Calu3 (cell line): Measurements from ENCODE around the gene IGF1R. TPM values are rescaled to one million over a fixed set of nuclear protein-coding genes. Genes with fewer than 3 reads are reported as not detected.
A peak's percentile ranks its signal among the peaks of the same experiment; 100 is the strongest.

Source experiments
- BruUV-seq: library from RNA; stranded (reverse); fragments of 400-500 nt; replicated peaks from 2 replicates; lab custom pipeline; 2021; lab: Mats Ljungman, UMichigan
- CTCF ChIA-PET: fragments of 300-600 bp; sonication (Branson Sonifier 250); formaldehyde crosslinking; loops from one replicate; lab custom pipeline; 2022; ENCODE audit warnings: antibody characterized with exemption; lab: Charles Lee
- DNase-seq: peaks from one replicate; pipeline ENCODE4 v3.0.0; 2022
- H3K27ac Mint-ChIP-seq: one replicate; pipeline ENCODE4 v1.8.0; 2022; ENCODE audit warnings: mixed read lengths; ENCODE audit not compliant: unreplicated experiment
- H3K27me3 Mint-ChIP-seq: one replicate; pipeline ENCODE4 v1.8.0; 2022; ENCODE audit warnings: mixed read lengths; ENCODE audit not compliant: unreplicated experiment
- H3K36me3 Mint-ChIP-seq: one replicate; pipeline ENCODE4 v1.8.0; 2022; ENCODE audit warnings: mild to moderate bottlenecking, moderate library complexity, mixed read lengths; ENCODE audit not compliant: insufficient read depth, unreplicated experiment
- H3K4me1 Mint-ChIP-seq: one replicate; pipeline ENCODE4 v1.8.0; 2022; ENCODE audit warnings: mild to moderate bottlenecking, low read depth, mixed read lengths; ENCODE audit not compliant: unreplicated experiment
- H3K4me3 Mint-ChIP-seq: one replicate; pipeline ENCODE4 v1.8.0; 2022; ENCODE audit warnings: mild to moderate bottlenecking, low read depth, moderate library complexity, mixed read lengths; ENCODE audit not compliant: unreplicated experiment
- H3K9me3 Mint-ChIP-seq: one replicate; pipeline ENCODE4 v1.8.0; 2022; ENCODE audit warnings: low read depth, mixed read lengths; ENCODE audit not compliant: unreplicated experiment
- CTCF ChIP-seq: fragments of 200-600 bp; IDR thresholded peaks from one replicate; pipeline ENCODE4 v1.8.0; 2022; ENCODE audit warnings: antibody characterized with exemption; ENCODE audit not compliant: unreplicated experiment
- intact Hi-C: fragments of 100-400 bp; cut with micrococcal nuclease; formaldehyde crosslinking; loops from one replicate; pipeline ENCODE4 v1.10.0; 2022; ENCODE audit not compliant: unreplicated experiment
- total RNA-seq: library from RNA; stranded (reverse); gene quantifications from 2 replicates; pipeline ENCODE4 v1.2.3, GENCODE V29; 2022

The IGF1R gene
- total RNA-seq, 1 experiment from 2014 or later, result 73.9 TPM

- Mint-ChIP-seq H3K27ac (peak overlapping the region; percentile 88), H3K4me1 (peaks cover 48% of the 10 kb centered on the region), H3K27me3 (no peaks in the 10 kb centered on the region), H3K4me3 (peak overlapping the region; percentile 29), H3K36me3 (peaks cover 10% of the 10 kb centered on the region), H3K9me3 (no peaks in the 10 kb centered on the region)
- no TSS peak for BruUV-seq
- peak; percentile 51 for DNase-seq
- TF ChIP-seq CTCF, result no peak
- CTCF ChIA-PET, result interaction anchor here (2.7 kb wide), 1 partner anchor 11 kb away, joined by 10 read pairs; no protein-coding TSS in a partner anchor
- intact Hi-C loops, result no loop called here
Measured at GRCh38 chr15:98738689-98739401, 90.5 kb downstream of the IGF1R start.

GRCh38 chr15:98740295-98740694 is 92.0 kb downstream of the IGF1R start:
- Mint-ChIP-seq H3K4me1 (peaks cover 62% of the 10 kb centered on the region), H3K27me3 (no peaks in the 10 kb centered on the region), H3K9me3 (no peaks in the 10 kb centered on the region), H3K27ac (peak overlapping the region; percentile 88), H3K36me3 (peaks cover 10% of the 10 kb centered on the region), H3K4me3 (peak overlapping the region; percentile 9)
- DNase-seq, result no peak
- intact Hi-C loops, result loop anchor here (5.0 kb wide), 1 partner anchor 68 kb away; no protein-coding TSS in a partner anchor
- CTCF ChIA-PET, result interaction anchor here (0.7 to 2.7 kb wide), 3 partner anchors 12 to 111 kb away, joined by 3 to 10 read pairs (median 4); no protein-coding TSS in a partner anchor
- BruUV-seq, result no TSS peak
- TF ChIP-seq CTCF, result no peak

GRCh38 chr15:98740963-98741362 is 92.6 kb downstream of the IGF1R start:
- Mint-ChIP-seq H3K4me1 (peaks cover 69% of the 10 kb centered on the region), H3K4me3 (no peak overlapping the region), H3K27ac (peak overlapping the region; percentile 88), H3K27me3 (no peaks in the 10 kb centered on the region), H3K36me3 (peaks cover 10% of the 10 kb centered on the region), H3K9me3 (no peaks in the 10 kb centered on the region)
- no peak for DNase-seq
- CTCF ChIA-PET, result interaction anchor here (0.6 to 0.8 kb wide), 3 partner anchors 22 to 342 kb away, joined by 3 to 4 read pairs (median 3); no protein-coding TSS in a partner anchor
- no TSS peak for BruUV-seq
- no peak for TF ChIP-seq CTCF
- intact Hi-C loops, result loop anchor here (5.0 kb wide), 1 partner anchor 69 kb away; no protein-coding TSS in a partner anchor

GRCh38 chr15:98743177-98743576 is 94.8 kb downstream of the IGF1R start:
- Mint-ChIP-seq H3K4me3 (peak overlapping the region; percentile 16), H3K36me3 (peaks cover 5% of the 10 kb centered on the region), H3K27ac (peak overlapping the region; percentile 88), H3K27me3 (no peaks in the 10 kb centered on the region), H3K9me3 (no peaks in the 10 kb centered on the region), H3K4me1 (peaks cover 89% of the 10 kb centered on the region)
- CTCF ChIA-PET, result no interaction called here
- intact Hi-C loops, result loop anchor here (1.0 to 5.0 kb wide), 2 partner anchors 16 to 71 kb away; no protein-coding TSS in a partner anchor
- peak; percentile 76 for DNase-seq
- TF ChIP-seq CTCF, result no peak
- no TSS peak for BruUV-seq
